ENCODE data around the gene EMC10. TPM values are rescaled to one million over a fixed set of nuclear protein-coding genes. Genes with fewer than 3 reads are reported as not detected.

Gene EMC10
- polyA plus RNA-seq, 4 donors, result 104 to 151 (median 122) TPM

GRCh38 chr19:50536662-50537305 is 60.5 kb downstream of the EMC10 start:
- no peak for DNase-seq (ENCODE audit: low read depth in 4 of 4, low spot score in 3 of 4)

- DNase-seq (ENCODE audit: low read depth in 4 of 4, low spot score in 3 of 4), result no peak
Measured at GRCh38 chr19:50537306-50537685, 61.0 kb downstream of the EMC10 start.

- no peak for DNase-seq (ENCODE audit: low read depth in 4 of 4, low spot score in 3 of 4)
Measured at GRCh38 chr19:50537769-50538230, 61.5 kb downstream of the EMC10 start.

Other genes with a start within 250 kb of the EMC10 start
- 10 to 100 TPM in 3 of 4 donors, 1 to 10 TPM in 1; 5.3 to 79.5 (median 36.1) TPM for gene KCNC3, start 147.1 kb upstream of the EMC10 start, polyA plus RNA-seq (ENCODE audit: insufficient read length in 4 of 4)
- 10 to 100 TPM in 1 of 4 donors, 1 to 10 TPM in 3; 1.1 to 10.1 (median 8.0) TPM for gene NAPSA, start 110.9 kb upstream of the EMC10 start, polyA plus RNA-seq (ENCODE audit: insufficient read length in 4 of 4)
- 10 to 100 TPM; 23.8 to 44.3 (median 26.3) TPM for gene NR1H2, start 100.0 kb upstream of the EMC10 start, polyA plus RNA-seq (ENCODE audit: insufficient read length in 4 of 4)
- 10 to 100 TPM; 20.5 to 40.3 (median 24.0) TPM for gene POLD1, start 92.2 kb upstream of the EMC10 start, polyA plus RNA-seq (ENCODE audit: insufficient read length in 4 of 4)
- gene SPIB, start 57.6 kb upstream of the EMC10 start, polyA plus RNA-seq (ENCODE audit: insufficient read length in 4 of 4), result 1 to 10 TPM in 1 of 4 donors, under 1 TPM in 3; 0.53 to 1.1 (median 0.79) TPM
- 1 to 10 TPM in 1 of 4 donors, under 1 TPM in 3; 0.43 to 2.7 (median 0.75) TPM for gene MYBPC2, start 43.6 kb upstream of the EMC10 start, polyA plus RNA-seq (ENCODE audit: insufficient read length in 4 of 4)
- 10 to 100 TPM in 1 of 4 donors, 1 to 10 TPM in 3; 3.3 to 10.3 (median 6.6) TPM for gene GARIN5A, start 341 bp downstream of the EMC10 start, polyA plus RNA-seq (ENCODE audit: insufficient read length in 4 of 4)
- 10 to 100 TPM in 2 of 4 donors, 1 to 10 TPM in 2; 9.2 to 14.1 (median 10.1) TPM for gene JOSD2, start 34.7 kb downstream of the EMC10 start, polyA plus RNA-seq (ENCODE audit: insufficient read length in 4 of 4)
- 10 to 100 TPM in 1 of 4 donors, 1 to 10 TPM in 3; 1.3 to 13.9 (median 6.2) TPM for gene ASPDH, start 37.4 kb downstream of the EMC10 start, polyA plus RNA-seq (ENCODE audit: insufficient read length in 4 of 4)
- gene LRRC4B, start 91.9 kb downstream of the EMC10 start, polyA plus RNA-seq (ENCODE audit: insufficient read length in 4 of 4), result 10 to 100 TPM; 15.7 to 26.8 (median 20.1) TPM
- gene SYT3, start 163.4 kb downstream of the EMC10 start, polyA plus RNA-seq (ENCODE audit: insufficient read length in 4 of 4), result 1 to 10 TPM in 1 of 4 donors, under 1 TPM in 3; 0.25 to 1.7 (median 0.75) TPM
- gene C19orf81, start 172.9 kb downstream of the EMC10 start, polyA plus RNA-seq (ENCODE audit: insufficient read length in 4 of 4), result 1 to 10 TPM in 3 of 4 donors, under 1 TPM in 1; 0.48 to 3.2 (median 2.2) TPM
- 1 to 10 TPM; 4.2 to 6.6 (median 5.7) TPM for gene SHANK1, start 243.3 kb downstream of the EMC10 start, polyA plus RNA-seq (ENCODE audit: insufficient read length in 4 of 4)
- 10 to 100 TPM; 23.8 to 56.8 (median 31.4) TPM for gene CLEC11A, start 246.9 kb downstream of the EMC10 start, polyA plus RNA-seq (ENCODE audit: insufficient read length in 4 of 4)